ENCODE data around the gene VMAC.
"Not testable (repeated sequence)": the region's sequence is repeated elsewhere in the genome, so short reads cannot be mapped to it uniquely, and the experiment has no call there.

Gene VMAC

DNA sequence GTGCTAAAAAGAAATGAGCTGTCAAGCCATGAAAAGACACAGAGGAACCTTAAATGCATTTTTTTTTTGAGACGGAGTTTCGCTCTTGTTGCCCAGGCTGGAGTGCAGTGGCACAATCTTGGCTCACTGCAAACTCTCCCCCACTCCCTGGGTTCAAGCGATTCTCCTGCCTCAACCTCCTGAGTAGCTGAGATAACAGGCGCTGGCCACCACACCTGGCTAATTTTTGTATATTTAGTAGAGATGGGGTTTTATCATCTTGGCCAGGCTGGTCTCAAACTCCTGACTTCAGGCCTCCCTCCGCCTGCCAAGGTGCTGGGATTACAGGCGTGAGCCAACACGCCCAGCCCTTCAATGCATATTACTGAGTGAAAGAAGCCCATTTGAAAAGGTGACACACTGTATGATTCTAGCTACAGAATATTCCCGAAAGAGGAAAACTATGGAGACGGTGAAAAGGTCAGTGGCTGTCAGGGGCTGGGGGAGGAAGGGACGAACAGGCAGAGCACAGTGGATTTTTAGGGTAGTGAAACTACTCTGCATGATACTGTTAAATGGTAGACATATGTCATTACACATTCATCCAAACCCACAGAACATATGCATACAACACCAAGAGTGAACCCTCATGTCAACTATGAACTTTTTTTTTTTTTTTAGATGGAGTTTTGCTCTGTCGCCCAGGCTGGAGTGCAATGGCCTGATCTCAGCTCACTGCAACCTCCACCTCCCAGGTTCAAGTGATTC lies 20.4 kb upstream of the VMAC start:
- DNase-seq = not testable (repeated sequence)

DNA sequence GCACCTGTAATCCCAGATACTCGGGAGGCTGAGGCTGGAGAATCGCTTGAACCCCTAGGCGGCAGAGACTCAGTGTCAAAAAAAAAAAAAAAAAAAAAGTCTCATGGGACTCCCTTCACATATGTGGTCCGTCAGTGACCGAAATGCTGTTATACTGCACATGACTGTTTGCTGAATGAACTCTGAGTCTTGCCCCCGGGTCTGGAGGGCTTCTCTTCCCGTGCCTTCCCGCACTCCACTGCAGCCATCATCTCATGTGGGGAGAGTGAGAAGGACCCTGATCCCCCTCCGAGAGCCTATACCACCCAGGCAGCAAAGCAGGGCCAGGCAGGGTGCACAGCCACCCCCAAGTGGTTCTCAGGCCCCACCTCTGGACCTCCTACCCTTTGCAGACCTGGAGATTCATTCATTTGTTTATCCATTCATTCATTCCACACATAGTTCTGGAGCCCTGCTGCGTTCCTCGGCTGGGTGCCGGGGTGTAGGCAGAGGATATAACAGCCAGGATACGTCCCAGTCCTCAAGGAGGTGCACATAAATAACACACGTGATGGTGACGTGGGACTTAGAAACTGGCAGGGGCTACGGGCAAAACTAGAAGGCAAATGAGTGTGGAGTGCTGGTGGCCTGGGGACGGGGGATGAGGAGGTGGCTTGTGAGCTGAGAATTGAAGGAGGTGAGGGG lies 15.2 kb upstream of the VMAC start:
- DNase-seq = no peak

DNA sequence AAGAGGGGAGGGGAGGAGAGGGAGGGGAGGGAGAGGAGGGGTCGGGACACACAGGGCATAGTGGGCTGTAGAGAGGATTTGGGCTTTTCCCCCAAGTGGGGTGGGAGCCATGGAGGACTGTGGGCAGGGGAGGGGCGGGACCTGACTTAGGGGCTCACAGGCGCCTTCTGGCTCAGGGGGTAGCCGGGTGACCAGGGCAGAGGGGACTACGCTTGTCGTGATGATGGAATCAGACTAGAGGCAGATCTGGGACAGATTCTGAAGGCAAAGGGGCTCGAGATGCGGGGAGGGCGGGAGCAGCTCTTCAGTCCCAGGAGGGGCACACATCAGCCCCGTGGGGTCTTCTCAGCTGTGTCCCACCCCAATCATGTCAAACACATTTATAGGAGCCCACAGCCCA lies 14.6 kb upstream of the VMAC start:
- no peak for DNase-seq

GRCh38 chr19:5891572-5891937 lies 13.1 kb upstream of the VMAC start:
- DNase-seq = no peak

GRCh38 chr19:5891938-5892771 lies 12.5 kb upstream of the VMAC start:
- DNase-seq = no peak

- DNase-seq = no peak
These were observed 11.8 kb upstream of the VMAC start for GRCh38 chr19:5892772-5893275.

DNA sequence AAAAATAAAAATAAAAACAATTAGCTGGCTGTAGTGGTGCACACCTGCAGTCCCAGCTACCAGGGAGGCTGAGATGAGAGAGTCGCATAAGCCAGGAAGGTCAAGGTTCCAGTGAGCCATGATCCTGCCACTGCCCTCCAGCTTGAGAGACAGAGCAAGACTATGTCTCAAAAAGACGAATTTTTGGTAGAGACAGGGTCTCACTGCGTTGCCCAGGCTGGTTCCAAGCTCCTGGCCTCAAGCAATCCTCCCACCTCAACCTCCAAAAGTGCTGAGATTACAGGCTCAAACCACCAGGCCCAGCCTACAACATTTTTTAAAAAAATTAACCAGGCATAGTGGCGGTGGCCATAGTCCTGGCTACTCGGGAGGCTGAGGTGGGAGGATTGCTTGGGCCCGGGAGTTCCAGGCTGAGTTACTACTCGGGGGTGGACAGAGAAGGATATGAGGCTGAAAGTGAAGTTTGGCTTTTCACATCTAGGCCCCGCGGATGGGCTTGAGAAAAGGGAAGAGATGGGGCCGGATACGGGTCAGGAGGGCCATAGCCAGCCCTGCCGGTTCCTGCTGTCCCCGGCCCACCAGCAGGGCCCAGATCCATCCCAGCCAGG lies 11.3 kb upstream of the VMAC start:
- no peak for DNase-seq

DNA sequence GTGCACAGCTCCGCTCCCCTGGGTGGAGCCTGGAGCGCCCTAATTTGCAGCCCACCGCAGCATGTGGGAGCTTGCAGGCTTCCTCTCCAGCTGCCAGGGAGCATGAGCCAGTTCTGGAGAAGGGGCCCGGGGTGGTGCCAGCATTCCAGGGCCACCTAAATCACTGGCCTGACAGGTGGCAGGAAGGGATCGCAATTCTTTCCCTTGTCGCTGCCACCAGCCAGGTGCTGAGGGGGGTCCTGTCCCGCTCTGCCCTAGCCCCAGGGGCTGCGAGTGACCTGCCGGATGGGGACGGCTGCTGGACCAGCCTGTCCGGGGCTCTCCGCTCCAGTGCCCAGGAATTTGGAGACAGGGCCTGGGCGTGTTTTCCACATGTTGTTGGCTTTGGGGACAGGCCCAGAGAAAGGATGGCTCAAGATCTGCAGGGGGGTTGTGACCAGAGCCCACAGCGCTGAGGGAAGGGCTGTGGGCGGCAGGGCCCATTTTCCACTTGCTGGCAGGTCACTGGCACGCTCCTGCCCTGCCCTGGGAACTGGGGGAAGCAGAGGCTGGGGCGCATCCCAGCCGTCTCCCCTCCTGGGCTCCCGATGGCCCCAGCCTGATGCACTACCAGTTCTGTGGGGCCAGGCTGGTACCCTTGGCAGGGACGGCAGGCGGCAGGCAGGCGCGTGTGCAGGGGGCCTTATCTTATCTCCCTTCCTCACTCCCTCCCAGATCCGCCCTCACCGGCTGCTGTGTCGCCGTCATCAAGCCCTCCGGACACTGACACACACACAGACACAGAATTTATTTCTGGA lies 10.6 kb upstream of the VMAC start:
- DNase-seq = no peak

DNA sequence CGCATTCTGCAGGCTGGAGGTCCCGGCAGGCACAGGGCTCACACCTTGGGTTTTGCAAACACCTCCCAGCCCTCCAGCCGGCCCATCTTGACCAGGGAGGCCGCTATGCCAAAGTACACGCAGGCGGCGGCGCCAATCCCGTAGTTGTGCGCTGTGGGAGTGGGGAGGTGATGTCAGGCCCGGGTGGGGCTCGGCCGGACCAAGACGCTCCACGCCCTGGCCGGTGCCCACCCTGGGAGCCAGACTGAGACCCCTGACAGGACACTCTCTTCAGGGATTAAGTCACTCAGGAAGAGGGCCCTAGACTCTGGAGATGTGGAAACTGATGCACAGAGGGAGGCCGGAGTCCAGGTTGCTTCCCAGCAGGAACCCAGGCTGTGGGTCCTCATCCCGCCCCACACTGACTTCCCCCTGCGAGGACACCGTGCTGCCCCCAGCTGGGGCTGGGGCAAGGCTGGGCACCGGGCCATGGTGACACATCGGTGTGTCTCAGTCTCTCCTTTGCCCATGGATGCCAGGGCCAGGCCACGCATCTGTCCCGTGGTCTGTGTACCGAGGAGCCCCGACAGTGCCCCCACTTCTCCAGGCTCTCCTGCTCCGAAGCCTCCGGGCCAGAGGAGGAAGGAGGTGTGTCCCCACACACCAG lies 9.8 kb upstream of the VMAC start:
- DNase-seq = no peak

- no peak for DNase-seq
These were observed 9.3 kb upstream of the VMAC start for GRCh38 chr19:5895409-5895808.

GRCh38 chr19:5895890-5896289 lies 8.8 kb upstream of the VMAC start:
- no peak for DNase-seq

- no peak for DNase-seq
These were observed 8.2 kb upstream of the VMAC start for GRCh38 chr19:5896365-5897076.

DNA sequence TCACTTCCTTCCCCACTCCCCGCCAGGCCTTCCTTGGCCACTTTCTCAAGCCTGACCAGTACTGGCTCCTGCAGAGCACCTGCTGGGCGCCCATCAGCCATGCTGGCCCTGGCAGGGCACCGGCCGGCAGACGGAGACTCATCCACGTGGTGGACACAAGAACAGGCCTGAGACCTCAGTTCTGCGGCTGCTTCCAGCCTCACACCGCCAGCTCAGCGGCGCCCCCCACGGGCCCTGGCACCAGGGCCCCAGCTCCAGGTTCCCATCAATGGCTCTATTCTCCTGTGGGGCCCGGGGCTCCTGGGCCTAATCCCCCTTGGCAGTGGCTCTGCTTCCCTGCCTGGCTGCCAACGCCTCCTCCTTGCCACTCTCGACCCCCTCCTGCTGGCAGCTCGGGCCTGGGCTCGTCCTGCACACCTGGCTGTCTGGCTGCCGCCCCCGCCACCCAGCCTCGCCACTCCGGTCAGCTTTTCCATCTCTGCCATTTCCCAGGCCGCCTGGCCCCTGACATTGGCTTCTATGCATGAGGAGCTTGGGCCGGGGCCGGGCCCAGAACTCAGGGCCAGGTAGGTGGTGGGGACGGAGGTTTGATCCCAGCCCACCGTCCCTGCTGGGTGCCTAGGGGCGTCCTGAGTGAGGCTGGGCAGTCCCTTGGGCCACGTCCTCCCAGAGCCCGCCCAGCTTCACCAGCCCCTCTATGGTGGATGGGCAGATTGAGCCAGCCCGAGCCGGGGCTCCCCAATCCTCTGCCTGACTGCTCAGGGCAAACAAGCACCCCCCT lies 7.3 kb upstream of the VMAC start:
- DNase-seq = no peak

GRCh38 chr19:5899728-5900526 lies 4.7 kb upstream of the VMAC start:
- no peak for DNase-seq

DNA sequence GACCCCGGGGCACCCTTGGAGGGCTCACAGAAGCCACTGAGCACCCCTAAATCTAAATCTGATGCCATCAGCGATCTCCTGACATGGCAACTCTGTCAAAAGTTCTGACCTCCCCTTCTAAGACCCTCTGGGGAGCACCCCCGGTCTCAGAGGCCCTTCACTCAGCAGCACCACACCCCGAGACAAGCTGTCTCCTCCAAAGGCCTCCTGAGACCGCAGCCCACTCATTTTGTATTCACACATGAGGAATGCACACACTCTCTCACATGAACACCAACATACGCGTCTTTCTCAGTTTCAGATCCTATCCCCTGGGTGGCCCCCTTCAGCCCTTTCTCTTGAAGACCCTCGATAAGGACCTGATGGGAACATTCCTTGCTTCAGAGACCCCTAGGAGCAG lies 3.7 kb upstream of the VMAC start:
- DNase-seq = no peak

DNA sequence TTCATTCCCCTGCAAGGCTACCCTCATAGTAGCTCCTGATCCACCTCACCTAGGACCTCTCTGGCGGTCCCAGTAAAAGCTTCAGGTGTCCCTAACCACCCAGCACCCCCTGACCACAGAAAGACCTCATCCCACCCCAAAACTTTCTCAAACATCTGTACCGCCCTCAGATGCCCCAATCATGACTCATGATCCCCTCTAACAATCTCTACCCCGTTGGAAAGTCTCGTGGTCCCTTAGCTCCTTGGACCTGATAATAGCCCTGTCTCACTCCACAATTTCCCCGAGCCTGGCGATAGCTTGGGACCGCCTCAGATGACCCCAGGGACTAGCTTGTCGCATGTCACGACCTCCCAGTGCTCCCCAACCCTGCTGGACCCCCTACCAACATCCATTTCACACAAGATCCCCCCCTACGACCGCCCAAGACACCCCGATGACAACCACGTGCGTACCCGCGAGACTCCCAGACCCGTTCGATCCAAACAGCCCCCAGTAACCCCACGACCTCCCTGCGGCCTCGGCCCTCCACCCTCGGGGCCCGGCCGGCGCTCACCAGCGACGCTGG lies 1.5 kb upstream of the VMAC start:
- DNase-seq = no peak

- DNase-seq = peak; percentile 96
These were observed 884 bp upstream of the VMAC start, which contains the start of gene NDUFA11 for GRCh38 chr19:5903624-5904351. TSS of gene NDUFA11 (minus strand) at chr19:5903790. CDS start at chr19:5903708, 82 bp downstream.
